Renal pelvis (tissue), 12 donors: ENCODE results near the gene SOX18. TPM values are rescaled to one million over a fixed set of nuclear protein-coding genes. Genes with fewer than 3 reads are reported as not detected.
A peak's percentile ranks its signal among the peaks of the same experiment; 100 is the strongest.
"Not testable (repeated sequence)": the region's sequence is repeated elsewhere in the genome, so short reads cannot be mapped to it uniquely, and the experiment has no call there.

Source experiments
- DNase-seq: peaks from one replicate; pipeline ENCODE4 v3.0.0-alpha.2; 2013
- long read RNA-seq, 16 experiments: transcript quantifications; one replicate each; lab custom pipeline, GENCODE V29; 2026
- polyA plus RNA-seq, 3 donors: library from polyadenylated mRNA; unstranded; fragments of 120-200 nt; gene quantifications; one replicate each; pipeline ENCODE4 v1.2.1, GENCODE V29; 2013; ENCODE audit not compliant: insufficient read length in 3 of 3

SOX18 gene
- 10 to 100 TPM in 2 of 3 donors, 1 to 10 TPM in 1; 8.0 to 14.1 (median 13.0) TPM for polyA plus RNA-seq
- long read RNA-seq, donor 1, transcript SOX18-201 (2 exons, 1,864 nt) = major isoform, 18 of 18 reads
- long read RNA-seq, donor 1, partial matches to known transcripts = 0 of 18 reads
- long read RNA-seq, donor 1, other reads (novel, unspliced or antisense) = 0 of 18 reads
- long read RNA-seq, donor 2, transcript SOX18-201 (2 exons, 1,864 nt) = major isoform, 13 of 13 reads
- long read RNA-seq, donor 2, partial matches to known transcripts = 0 of 13 reads
- long read RNA-seq, donor 2, other reads (novel, unspliced or antisense) = 0 of 13 reads
- long read RNA-seq, donor 3, transcript SOX18-201 (2 exons, 1,864 nt) = major isoform, 17 of 17 reads
- long read RNA-seq, donor 3, partial matches to known transcripts = 0 of 17 reads
- long read RNA-seq, donor 3, other reads (novel, unspliced or antisense) = 0 of 17 reads
- long read RNA-seq, donor 4, transcript SOX18-201 (2 exons, 1,864 nt) = major isoform, 22 of 107 reads
- long read RNA-seq, donor 4, partial matches to known transcripts = 25 of 107 reads
- long read RNA-seq, donor 4, other reads (novel, unspliced or antisense) = 60 of 107 reads
- long read RNA-seq, donor 5, transcript SOX18-201 (2 exons, 1,864 nt) = major isoform, 6 of 6 reads
- long read RNA-seq, donor 5, partial matches to known transcripts = 0 of 6 reads
- long read RNA-seq, donor 5, other reads (novel, unspliced or antisense) = 0 of 6 reads
- long read RNA-seq, donor 6, transcript SOX18-201 (2 exons, 1,864 nt) = major isoform, 7 of 14 reads
- long read RNA-seq, donor 6, partial matches to known transcripts = 7 of 14 reads
- long read RNA-seq, donor 6, other reads (novel, unspliced or antisense) = 0 of 14 reads
- long read RNA-seq, donor 7, transcript SOX18-201 (2 exons, 1,864 nt) = major isoform, 21 of 139 reads
- long read RNA-seq, donor 7, partial matches to known transcripts = 67 of 139 reads
- long read RNA-seq, donor 7, other reads (novel, unspliced or antisense) = 51 of 139 reads
- long read RNA-seq, donor 8, transcript SOX18-201 (2 exons, 1,864 nt) = major isoform, 5 of 26 reads
- long read RNA-seq, donor 8, partial matches to known transcripts = 0 of 26 reads
- long read RNA-seq, donor 8, other reads (novel, unspliced or antisense) = 21 of 26 reads
- long read RNA-seq, donor 9, transcript SOX18-201 (2 exons, 1,864 nt) = major isoform, 13 of 13 reads
- long read RNA-seq, donor 9, partial matches to known transcripts = 0 of 13 reads
- long read RNA-seq, donor 9, other reads (novel, unspliced or antisense) = 0 of 13 reads
- long read RNA-seq, donor 10, transcript SOX18-201 (2 exons, 1,864 nt) = major isoform, 10 of 17 reads
- long read RNA-seq, donor 10, partial matches to known transcripts = 7 of 17 reads
- long read RNA-seq, donor 10, other reads (novel, unspliced or antisense) = 0 of 17 reads
- long read RNA-seq, donor 11, transcript SOX18-201 (2 exons, 1,864 nt) = major isoform, 8 of 8 reads
- long read RNA-seq, donor 11, partial matches to known transcripts = 0 of 8 reads
- long read RNA-seq, donor 11, other reads (novel, unspliced or antisense) = 0 of 8 reads
- long read RNA-seq, donor 12, transcript SOX18-201 (2 exons, 1,864 nt) = major isoform, 12 of 134 reads
- long read RNA-seq, donor 12, partial matches to known transcripts = 48 of 134 reads
- long read RNA-seq, donor 12, other reads (novel, unspliced or antisense) = 74 of 134 reads
- long read RNA-seq, donor 13, transcript SOX18-201 (2 exons, 1,864 nt) = major isoform, 6 of 6 reads
- long read RNA-seq, donor 13, partial matches to known transcripts = 0 of 6 reads
- long read RNA-seq, donor 13, other reads (novel, unspliced or antisense) = 0 of 6 reads
- long read RNA-seq, donor 14, transcript SOX18-201 (2 exons, 1,864 nt) = major isoform, 26 of 26 reads
- long read RNA-seq, donor 14, partial matches to known transcripts = 0 of 26 reads
- long read RNA-seq, donor 14, other reads (novel, unspliced or antisense) = 0 of 26 reads
- long read RNA-seq, donor 15, transcript SOX18-201 (2 exons, 1,864 nt) = major isoform, 10 of 10 reads
- long read RNA-seq, donor 15, partial matches to known transcripts = 0 of 10 reads
- long read RNA-seq, donor 15, other reads (novel, unspliced or antisense) = 0 of 10 reads
- long read RNA-seq, donor 16, transcript SOX18-201 (2 exons, 1,864 nt) = major isoform, 20 of 20 reads
- long read RNA-seq, donor 16, partial matches to known transcripts = 0 of 20 reads
- long read RNA-seq, donor 16, other reads (novel, unspliced or antisense) = 0 of 20 reads

GRCh38 chr20:64049060-64049877 is at the start of gene SOX18:
SOX18 (minus strand) TSS chr20:64049639; CDS start chr20:64049516, 123 bp downstream.
- DNase-seq = no peak

GRCh38 chr20:64098471-64099013 is 49.1 kb upstream of the SOX18 start:
- DNase-seq = no peak

- no peak for DNase-seq
These were observed 47.1 kb upstream of the SOX18 start for GRCh38 chr20:64096535-64096934.

- no peak for DNase-seq
These were observed 46.5 kb upstream of the SOX18 start for GRCh38 chr20:64095927-64096326.

GRCh38 chr20:64095455-64095854 is 46.0 kb upstream of the SOX18 start:
- no peak for DNase-seq

- DNase-seq = no peak
These were observed 43.6 kb upstream of the SOX18 start for GRCh38 chr20:64093013-64093503.

- no peak for DNase-seq
These were observed 43.0 kb upstream of the SOX18 start for GRCh38 chr20:64092258-64093012.

- no peak for DNase-seq
These were observed 42.3 kb upstream of the SOX18 start for GRCh38 chr20:64091770-64092169.

GRCh38 chr20:64091340-64091739 is 41.9 kb upstream of the SOX18 start:
- no peak for DNase-seq

GRCh38 chr20:64090165-64090564 is 40.7 kb upstream of the SOX18 start:
- no peak for DNase-seq

- DNase-seq = not testable (repeated sequence)
These were observed 39.1 kb upstream of the SOX18 start for GRCh38 chr20:64088586-64088985.

GRCh38 chr20:64087226-64087825 is 37.9 kb upstream of the SOX18 start:
- DNase-seq = not testable (repeated sequence)

GRCh38 chr20:64086801-64087200 is 37.4 kb upstream of the SOX18 start:
- DNase-seq = no peak

GRCh38 chr20:64084685-64085152 is 35.3 kb upstream of the SOX18 start:
- DNase-seq = no peak

GRCh38 chr20:64083804-64084684 is 34.6 kb upstream of the SOX18 start, which contains the start of gene LKAAEAR1:
LKAAEAR1 (minus strand) TSS chr20:64084398; CDS start chr20:64084219, 179 bp downstream.
- DNase-seq = no peak

- peak; percentile 74 for DNase-seq
These were observed 34.0 kb upstream of the SOX18 start for GRCh38 chr20:64083378-64083803.
